SKM-1 (cell line): Measurements from ENCODE around the gene SLIRP.
"Not testable (repeated sequence)": the region's sequence is repeated elsewhere in the genome, so short reads cannot be mapped to it uniquely, and the experiment has no call there.

Experiments used
- DNase-seq: peaks from one replicate; lab custom pipeline; 2025; ENCODE audit not compliant: unreplicated experiment; lab: John Stamatoyannopoulos, UW

Gene SLIRP

DNA sequence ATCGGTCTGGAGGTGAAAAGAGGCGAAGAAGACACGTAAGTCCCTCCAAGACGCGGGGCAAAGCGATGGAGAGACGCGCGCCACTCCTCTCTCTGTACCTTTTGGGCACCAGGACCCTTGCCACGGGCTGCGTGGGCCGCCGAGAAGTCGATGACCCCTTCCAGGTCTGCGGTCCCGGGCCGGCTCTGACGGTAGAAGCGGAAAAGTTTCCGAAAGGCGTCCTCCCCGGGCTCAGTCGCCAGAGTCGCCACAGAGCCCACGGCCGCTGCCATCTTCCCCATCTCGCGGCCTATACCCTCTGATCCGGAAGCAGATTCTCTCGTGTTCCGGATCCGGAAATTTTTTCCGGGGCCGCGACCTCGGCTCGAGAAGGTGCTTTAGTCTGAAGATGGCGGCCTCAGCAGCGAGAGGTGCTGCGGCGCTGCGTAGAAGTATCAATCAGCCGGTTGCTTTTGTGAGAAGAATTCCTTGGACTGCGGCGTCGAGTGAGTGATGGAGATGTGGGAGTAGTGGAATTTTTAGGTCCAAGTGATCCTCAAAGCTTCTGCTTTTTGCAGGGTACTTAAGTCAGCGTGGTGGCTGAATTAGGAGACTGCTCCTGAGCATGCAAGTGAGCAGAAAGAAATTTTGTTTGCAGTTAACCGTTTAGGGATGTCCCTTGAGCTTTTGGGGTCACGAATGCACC is at the start of gene SLIRP, which contains the start of gene ALKBH1:
SLIRP (plus strand) TSS at position 380 of the 685 bp plus-strand sequence; CDS start at position 389, 9 bp downstream.
ALKBH1 (minus strand) TSS at position 300 of the 685 bp plus-strand sequence; CDS start at position 281, 19 bp downstream.
- peak; percentile 19 for DNase-seq

DNA sequence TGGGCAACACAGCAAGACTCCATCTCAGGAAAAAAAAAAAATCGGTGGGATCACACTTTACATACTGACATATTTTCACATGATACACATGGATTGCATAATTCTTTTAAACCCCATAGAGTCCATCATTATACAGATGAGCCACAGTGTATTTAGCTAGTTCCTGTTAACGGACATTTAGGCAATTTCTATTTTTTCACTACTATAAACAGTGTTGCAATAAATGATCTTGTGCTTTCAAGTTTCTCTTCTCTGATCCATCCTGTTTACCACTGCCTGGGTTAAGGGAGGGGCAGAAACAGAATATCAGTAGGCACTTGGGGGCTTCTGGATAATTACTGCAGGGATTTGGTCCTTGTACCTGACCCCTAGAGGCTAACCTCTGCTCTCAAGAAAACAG is 48.1 kb upstream of the SLIRP start:
- DNase-seq: no peak

DNA sequence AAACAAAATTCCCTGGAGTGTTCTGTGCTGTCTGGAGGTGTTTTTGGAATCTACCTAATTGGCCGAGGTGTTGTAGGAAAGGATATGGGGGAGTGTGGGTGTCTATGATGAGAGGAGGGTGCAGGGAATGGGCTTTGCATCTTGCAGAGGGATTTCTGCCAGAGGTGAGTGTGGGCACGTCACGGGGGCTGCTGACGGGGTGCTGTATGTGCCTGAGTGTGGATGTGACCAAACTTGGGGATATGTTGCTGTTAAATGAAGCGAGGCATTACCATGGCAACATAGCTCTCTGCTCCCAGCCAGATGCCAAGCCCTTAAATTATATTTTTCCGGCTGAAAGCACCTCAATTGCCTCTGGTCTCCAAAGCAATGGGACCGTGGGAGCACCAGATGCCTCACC is 47.1 kb upstream of the SLIRP start:
- no peak for DNase-seq

DNA sequence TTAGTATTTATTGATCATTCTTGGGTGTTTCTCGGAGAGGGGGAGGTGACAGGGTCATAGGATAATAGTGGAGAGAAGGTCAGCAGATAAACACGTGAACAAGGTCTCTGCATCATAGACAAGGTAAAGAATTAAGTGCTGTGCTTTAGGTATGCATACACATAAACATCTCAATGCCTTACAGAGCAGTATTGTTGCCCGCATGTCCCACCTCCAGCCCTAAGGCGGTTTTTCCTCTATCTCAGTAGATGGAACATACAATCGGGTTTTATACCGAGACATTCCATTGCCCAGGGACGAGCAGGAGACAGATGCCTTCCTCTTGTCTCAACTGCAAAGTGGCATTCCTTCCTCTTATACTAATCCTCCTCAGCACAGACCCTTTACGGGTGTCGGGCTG is 46.3 kb upstream of the SLIRP start:
- DNase-seq: not testable (repeated sequence)

DNA sequence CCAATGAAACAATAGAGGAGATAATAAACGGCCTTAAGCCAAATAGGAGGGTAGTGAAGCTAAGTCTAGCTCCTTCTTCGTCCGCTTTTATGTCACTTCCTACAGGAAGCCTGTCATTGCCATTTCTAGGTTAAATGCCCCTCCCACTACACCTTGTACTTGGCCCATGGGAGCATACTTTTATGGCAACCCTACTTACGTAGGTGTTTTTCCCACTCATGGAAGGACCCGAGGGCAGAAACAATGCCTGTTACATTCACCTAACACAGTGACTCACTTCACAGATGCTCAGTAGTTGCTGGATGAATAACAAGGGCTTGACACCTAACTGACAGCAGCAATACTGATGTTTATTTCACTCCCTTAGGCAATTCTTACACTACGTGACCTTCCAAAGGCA is 44.6 kb upstream of the SLIRP start:
- no peak for DNase-seq

DNA sequence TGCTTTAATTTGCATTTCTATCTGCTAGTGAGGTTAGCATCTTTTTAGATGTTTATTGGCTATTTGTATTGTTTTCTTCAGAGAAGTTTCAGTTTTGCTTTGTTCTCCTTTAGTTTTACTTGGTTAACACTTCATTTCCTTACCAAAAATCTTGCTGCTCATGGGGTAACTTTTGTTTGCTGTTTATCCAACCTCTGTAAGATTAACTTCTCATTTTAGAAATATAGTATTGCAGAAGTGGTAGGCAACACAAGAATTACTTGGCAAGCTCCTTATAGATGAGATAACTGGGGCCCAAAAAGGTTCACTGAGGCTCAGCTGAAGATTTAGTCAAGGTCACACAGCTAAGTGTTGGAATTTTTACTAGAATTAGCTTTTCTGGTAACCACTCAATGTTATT is 40.6 kb upstream of the SLIRP start:
- DNase-seq: no peak

GRCh38 chr14:77673193-77673592 is 34.7 kb upstream of the SLIRP start:
- DNase-seq: no peak

DNA sequence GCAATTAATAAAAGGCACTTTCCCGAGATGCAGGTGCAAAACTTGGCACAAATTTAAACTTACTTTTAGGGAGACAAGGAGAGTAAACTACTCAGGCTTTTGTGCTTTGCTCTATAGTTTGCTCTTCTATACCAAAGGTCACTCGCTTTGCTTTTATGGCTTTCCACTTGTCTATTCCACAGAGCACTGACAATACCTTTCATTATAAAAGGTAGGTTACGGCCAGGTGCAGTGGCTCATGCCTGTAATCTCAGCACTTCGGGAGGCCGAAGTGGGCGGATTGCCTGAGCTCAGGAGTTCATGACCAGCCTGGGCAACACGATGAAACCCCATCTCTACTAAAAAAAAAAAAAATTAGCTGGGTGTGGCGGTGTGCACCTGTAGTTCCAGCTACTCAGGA is 33.0 kb upstream of the SLIRP start:
- no peak for DNase-seq

DNA sequence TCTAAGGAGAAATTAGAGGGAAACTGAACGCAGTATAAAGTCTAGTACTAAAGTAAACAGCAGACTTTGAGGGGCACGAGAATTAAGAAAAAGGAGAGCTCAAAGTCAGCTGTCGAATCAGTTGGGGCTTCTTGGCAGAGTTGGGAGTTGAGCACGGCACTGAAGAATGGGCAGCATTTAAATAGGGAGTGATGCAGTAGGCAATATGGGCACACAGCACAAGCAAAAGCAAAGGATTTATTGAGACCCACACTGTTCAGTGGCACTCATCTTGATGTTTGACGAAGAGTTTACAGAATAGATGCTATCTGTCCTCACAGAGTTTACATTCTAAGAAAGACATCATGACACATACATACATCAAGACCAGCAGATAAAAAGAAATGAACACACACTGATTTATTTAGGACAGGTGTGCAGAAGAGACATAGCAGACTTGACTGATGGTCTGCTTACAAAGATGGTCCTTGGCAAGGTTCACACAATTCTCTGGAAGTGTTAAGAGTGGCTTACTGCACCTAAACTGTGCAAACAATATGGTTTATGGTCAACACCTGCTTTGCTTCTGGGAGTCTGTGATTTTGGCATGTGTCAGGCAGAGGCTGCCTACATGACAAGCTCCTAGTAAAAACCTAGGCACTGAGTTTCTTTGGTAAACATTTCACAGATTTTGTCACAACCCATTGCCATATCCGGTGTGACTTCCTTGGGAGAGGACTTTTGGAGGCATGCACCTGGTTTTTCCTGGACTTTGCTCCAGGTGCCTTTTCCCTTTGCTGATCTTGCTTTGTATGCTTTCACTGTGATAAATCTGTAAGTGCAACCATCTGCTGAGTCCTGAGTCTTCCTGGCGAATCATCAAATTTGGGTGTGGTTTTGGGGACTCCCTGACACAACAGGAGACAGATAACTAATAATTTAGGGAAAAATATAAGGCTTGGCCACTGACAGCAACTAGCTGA is 26.4 kb upstream of the SLIRP start:
- DNase-seq: no peak

DNA sequence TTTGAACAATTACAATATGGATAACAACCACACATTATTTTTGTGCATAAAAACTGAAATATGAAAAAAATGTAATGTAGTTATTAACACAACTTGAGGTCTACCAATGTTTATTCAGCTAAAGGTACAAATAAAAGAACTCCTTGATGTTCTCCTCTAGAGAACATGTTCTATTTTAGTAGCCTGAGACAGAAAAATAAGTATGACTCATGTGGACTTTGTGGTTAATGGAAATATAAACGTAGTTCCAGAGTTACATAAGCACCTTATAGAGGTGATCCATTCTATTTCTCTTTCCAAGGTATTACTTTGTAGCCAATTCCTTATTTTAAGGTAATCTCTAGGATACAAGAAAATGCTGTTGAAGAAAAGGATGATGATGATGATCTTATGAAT is 25.7 kb upstream of the SLIRP start:
- DNase-seq: no peak

- DNase-seq: no peak
These were observed 16.6 kb upstream of the SLIRP start for GRCh38 chr14:77691259-77691658.

DNA sequence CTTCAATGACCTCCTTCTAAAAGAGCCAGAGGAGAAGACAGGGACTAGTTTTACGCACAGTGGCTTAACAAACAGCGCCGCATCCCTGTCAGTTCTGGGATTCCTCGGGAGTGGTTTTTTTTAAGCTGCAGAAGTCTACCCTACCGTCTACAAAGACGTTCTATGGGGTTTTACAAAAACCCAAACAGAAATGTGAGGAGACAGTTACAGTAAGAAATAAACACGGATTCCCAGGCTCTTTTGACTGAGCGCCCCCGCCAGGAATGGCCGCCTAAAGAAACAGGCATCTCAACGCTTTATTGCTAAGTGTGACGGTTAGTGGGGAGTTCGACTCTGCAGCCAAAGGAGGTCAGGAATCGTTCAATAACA is 564 bp upstream of the SLIRP start:
- no peak for DNase-seq

- no peak for DNase-seq
These were observed 846 bp downstream of the SLIRP start for GRCh38 chr14:77708749-77709148.

- DNase-seq: no peak
These were observed 1.5 kb downstream of the SLIRP start for GRCh38 chr14:77709412-77709811.

- DNase-seq: no peak
These were observed 2.5 kb downstream of the SLIRP start for GRCh38 chr14:77710364-77710763.

- no peak for DNase-seq
These were observed 7.0 kb downstream of the SLIRP start for GRCh38 chr14:77714926-77715325.

GRCh38 chr14:77717608-77718305 is 9.9 kb downstream of the SLIRP start:
- no peak for DNase-seq

GRCh38 chr14:77721437-77721836 is 13.5 kb downstream of the SLIRP start:
- no peak for DNase-seq

- DNase-seq: no peak
These were observed 14.4 kb downstream of the SLIRP start for GRCh38 chr14:77722301-77722700.

DNA sequence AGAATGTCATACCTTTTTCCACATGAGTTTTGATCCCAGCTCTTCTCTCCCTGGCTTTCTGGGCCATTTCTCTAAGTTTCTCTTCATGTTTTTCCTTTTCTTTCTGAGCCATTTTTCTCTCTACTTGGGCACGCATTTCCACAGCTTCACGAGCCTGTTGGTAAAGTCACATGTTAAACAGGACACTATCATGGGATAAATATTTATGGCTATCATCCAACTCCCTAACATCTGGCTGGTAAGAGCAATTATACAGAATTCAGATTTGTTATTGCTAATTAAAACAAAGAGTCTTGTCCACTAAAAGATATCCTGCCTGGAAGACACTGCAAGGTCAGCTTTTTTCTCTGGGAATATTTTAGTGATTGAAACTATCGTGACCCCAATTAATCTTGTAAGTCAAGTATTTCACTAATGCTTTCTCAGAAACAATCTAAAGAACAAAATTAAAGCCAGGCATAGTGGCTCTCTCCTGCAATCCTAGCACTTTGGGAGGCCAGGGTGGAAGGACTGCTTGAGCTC is 23.1 kb downstream of the SLIRP start:
- no peak for DNase-seq

DNA sequence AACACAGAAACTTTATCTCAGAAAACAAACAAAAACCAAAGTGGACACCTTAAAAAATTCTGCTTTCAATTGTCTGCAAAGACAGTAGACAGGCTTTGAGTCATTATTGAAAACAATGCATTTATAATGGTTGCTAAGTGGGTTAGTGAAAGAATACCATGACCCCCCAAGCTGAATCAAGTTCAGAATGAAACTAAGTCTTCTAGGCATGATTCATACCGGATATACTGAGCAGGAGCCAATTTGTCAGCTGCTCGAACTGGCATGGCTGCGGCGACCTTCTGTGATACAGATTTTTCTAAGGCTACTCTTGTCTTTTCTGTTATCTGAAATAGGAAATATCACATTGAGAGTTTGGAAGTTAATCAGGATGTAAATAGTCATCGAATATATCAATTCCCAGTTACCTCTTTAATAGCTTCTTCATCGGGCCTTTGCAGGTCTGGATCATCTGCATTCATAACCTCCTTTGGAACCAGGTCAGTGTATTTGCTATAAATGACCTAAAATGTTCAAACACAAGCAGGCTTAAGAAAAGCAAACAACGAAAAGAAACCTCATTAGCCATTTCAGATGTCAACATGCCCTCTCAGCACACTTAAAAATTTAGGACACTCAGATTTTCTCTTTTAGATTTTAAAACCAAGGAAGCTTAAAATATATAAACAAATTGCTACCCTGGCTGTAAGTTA is 30.8 kb downstream of the SLIRP start:
- no peak for DNase-seq
